NCI-H774 (cell line): ENCODE results near the gene ARHGAP12.
"Not testable (repeated sequence)": the region's sequence is repeated elsewhere in the genome, so short reads cannot be mapped to it uniquely, and the experiment has no call there.

Experiments used
- DNase-seq: peaks from one replicate; lab custom pipeline; 2025; lab: John Stamatoyannopoulos, UW

Gene ARHGAP12

GRCh38 chr10:31768935-31769334, 159.7 kb downstream of the ARHGAP12 start:
- not testable (repeated sequence) for DNase-seq

- no peak for DNase-seq
Observed at GRCh38 chr10:31768467-31768866, 160.2 kb downstream of the ARHGAP12 start.

- DNase-seq, result no peak
Observed at GRCh38 chr10:31765541-31765940, 163.1 kb downstream of the ARHGAP12 start.

GRCh38 chr10:31762316-31762715, 166.3 kb downstream of the ARHGAP12 start:
- DNase-seq, result no peak

GRCh38 chr10:31761156-31761555, 167.5 kb downstream of the ARHGAP12 start:
- no peak for DNase-seq

- DNase-seq, result no peak
Observed at GRCh38 chr10:31760674-31761081, 168.0 kb downstream of the ARHGAP12 start.

GRCh38 chr10:31759799-31760626, 168.6 kb downstream of the ARHGAP12 start:
- peak; percentile 95 for DNase-seq

GRCh38 chr10:31759124-31759798, 169.4 kb downstream of the ARHGAP12 start:
- peak; percentile 67 for DNase-seq

- no peak for DNase-seq
Observed at GRCh38 chr10:31758495-31758894, 170.1 kb downstream of the ARHGAP12 start.

GRCh38 chr10:31757831-31758230, 170.8 kb downstream of the ARHGAP12 start:
- no peak for DNase-seq

- no peak for DNase-seq
Observed at GRCh38 chr10:31757386-31757791, 171.2 kb downstream of the ARHGAP12 start.

GRCh38 chr10:31756729-31757110, 171.9 kb downstream of the ARHGAP12 start:
- no peak for DNase-seq

- DNase-seq, result no peak
Observed at GRCh38 chr10:31756101-31756728, 172.4 kb downstream of the ARHGAP12 start.
